ENCODE results near the gene EZH2.

- TF ChIP-seq CTCF (conservative IDR thresholded peaks at IDR 0.05; ENCODE audit: low read length) (no peak), EZH2phosphoT487 (IDR thresholded peaks at IDR 0.05; ENCODE audit: borderline replicate concordance, low read depth, low read length) (no peak)
Measured at GRCh38 chr7:148914208-148914777, 30.2 kb upstream of the EZH2 start.

Data from OCI-LY7 (cell line).